GM12878 (cell line): ENCODE data around the gene GPR39.

Experiments
- KDM1A ChIP-seq: fragments of 200-600 bp; sonication (generic); IDR thresholded peaks from 2 replicates; pipeline ENCODE4 v1.6.1; 2016; ENCODE audit warnings: borderline replicate concordance
- USF2 ChIP-seq: IDR thresholded peaks from 2 replicates; pipeline ENCODE4 v1.6.1; 2011; ENCODE audit warnings: low read depth, low read length, improper control_type of control experiment, borderline replicate concordance

- no peak for TF ChIP-seq USF2
- TF ChIP-seq KDM1A, result no peak
These were observed 4.5 kb downstream of the GPR39 start for GRCh38 chr2:132420816-132421805.
